CD14-positive monocyte (primary cell): ENCODE data around the gene CDC42BPB. TPM values are rescaled to one million over a fixed set of nuclear protein-coding genes. Genes with fewer than 3 reads are reported as not detected.

ENCODE experiments used
- DNase-seq, 3 donors: peaks; one replicate each; pipeline ENCODE4 v3.0.0-alpha.2; 2011 to 2022
- H2AFZ ChIP-seq: 2 replicates; pipeline ENCODE4 v1.6.0; 2012; ENCODE audit warnings: mild to moderate bottlenecking, low read depth, low read length, inconsistent platforms; ENCODE audit not compliant: insufficient read depth, poor library complexity, severe bottlenecking
- H3K27ac ChIP-seq, 2 donors: 1 replicate in 1 of 2; 2 replicates in 1 of 2; pipeline ENCODE4 v1.5.1; 2012 to 2013; ENCODE audit warnings: low read length in 2 of 2, control low read depth in 1 of 2, inconsistent platforms in 1 of 2, low read depth in 1 of 2, mild to moderate bottlenecking in 1 of 2
- H3K27me3 ChIP-seq, 2 donors: one replicate each; pipeline versions ENCODE4 v1.6.0 to v1.6.1; 2011 to 2013; ENCODE audit warnings: low read length in 2 of 2; ENCODE audit not compliant: control insufficient read depth in 2 of 2, insufficient read depth in 2 of 2
- H3K36me3 ChIP-seq, 2 donors: replicated peaks in 1 of 2; 1 replicate in 1 of 2; 2 replicates in 1 of 2; pipeline versions ENCODE4 v1.5.1 to v1.6.1; 2012 to 2013; ENCODE audit warnings: low read length in 2 of 2, control low read depth in 1 of 2, inconsistent platforms in 1 of 2, mild to moderate bottlenecking in 1 of 2; ENCODE audit not compliant: insufficient read depth in 2 of 2, control insufficient read depth in 1 of 2
- H3K4me1 ChIP-seq, 2 donors: 1 replicate in 1 of 2; 2 replicates in 1 of 2; pipeline versions ENCODE4 v1.5.1 to v1.6.1; 2012 to 2013; ENCODE audit warnings: low read length in 2 of 2, control low read depth in 1 of 2, inconsistent platforms in 1 of 2, mild to moderate bottlenecking in 1 of 2, moderate library complexity in 1 of 2; ENCODE audit not compliant: insufficient read depth in 2 of 2, control insufficient read depth in 1 of 2
- H3K4me2 ChIP-seq: replicated peaks from 2 replicates; pipeline ENCODE3; 2012; ENCODE audit warnings: low read length, moderate library complexity, mild to moderate bottlenecking; ENCODE audit not compliant: poor library complexity, severe bottlenecking; ENCODE audit errors: extremely low read depth
- H3K4me3 ChIP-seq, 3 experiments: fragments of 200-600 bp in 1 of 3; sonication (generic) in 1 of 3; replicated peaks in 1 of 3; 1 replicate in 2 of 3; 2 replicates in 1 of 3; pipeline ENCODE4 v1.5.1; 2011 to 2013; ENCODE audit warnings: low read length in 3 of 3, mild to moderate bottlenecking in 3 of 3, control low read depth in 2 of 3, low read depth in 2 of 3, inconsistent platforms in 1 of 3, moderate library complexity in 1 of 3
- H3K79me2 ChIP-seq: 2 replicates; pipeline ENCODE4 v1.6.0; 2012; ENCODE audit warnings: mild to moderate bottlenecking, control low read depth, inconsistent platforms, low read length, moderate library complexity; ENCODE audit not compliant: insufficient read depth
- H3K9ac ChIP-seq: 2 replicates; pipeline ENCODE4 v1.6.0; 2017; ENCODE audit warnings: low read length, mild to moderate bottlenecking; ENCODE audit not compliant: insufficient read depth, poor library complexity, severe bottlenecking
- H3K9me3 ChIP-seq, 2 donors: replicated peaks in 1 of 2; 1 replicate in 1 of 2; 2 replicates in 1 of 2; pipeline versions ENCODE4 v1.5.1 to v1.6.1; 2012 to 2013; ENCODE audit warnings: low read length in 2 of 2, control low read depth in 1 of 2; ENCODE audit not compliant: control insufficient read depth in 1 of 2, insufficient read depth in 1 of 2
- H4K20me1 ChIP-seq: 2 replicates; pipeline ENCODE4 v1.6.0; 2012; ENCODE audit warnings: mild to moderate bottlenecking, low read length, control low read depth, moderate library complexity; ENCODE audit not compliant: insufficient read depth
- H3K27ac Mint-ChIP-seq, 7 donors: one replicate each; pipeline ENCODE4 v1.8.0; 2020; ENCODE audit warnings: mild to moderate bottlenecking in 7 of 7, mixed read lengths in 7 of 7, moderate library complexity in 6 of 7, inconsistent platforms in 2 of 7
- H3K27me3 Mint-ChIP-seq, 3 donors: one replicate each; pipeline ENCODE4 v1.8.0; 2021 to 2022; ENCODE audit warnings: low read depth in 3 of 3, mild to moderate bottlenecking in 3 of 3, mixed read lengths in 3 of 3, moderate library complexity in 3 of 3, inconsistent platforms in 1 of 3
- H3K36me3 Mint-ChIP-seq, 2 donors: one replicate each; pipeline ENCODE4 v1.8.0; 2020; ENCODE audit warnings: mixed read lengths in 2 of 2, inconsistent platforms in 1 of 2, mild to moderate bottlenecking in 1 of 2
- H3K4me1 Mint-ChIP-seq: one replicate; pipeline ENCODE4 v1.8.0; 2020; ENCODE audit warnings: mild to moderate bottlenecking, mixed read lengths
- H3K4me3 Mint-ChIP-seq, 2 donors: one replicate each; pipeline ENCODE4 v1.8.0; 2020; ENCODE audit warnings: mild to moderate bottlenecking in 2 of 2, mixed read lengths in 2 of 2, moderate library complexity in 1 of 2
- H3K9me3 Mint-ChIP-seq, 7 donors: one replicate each; pipeline ENCODE4 v1.8.0; 2020 to 2022; ENCODE audit warnings: mixed read lengths in 7 of 7, mild to moderate bottlenecking in 6 of 7, moderate library complexity in 6 of 7, inconsistent platforms in 2 of 7
- WGBS: methylation state at CpG from one replicate; pipeline ENCODE4 v1.1.5; 2013; ENCODE audit warnings: missing lambda C conversion rate; ENCODE audit not compliant: insufficient coverage; 5-methylcytosine and 5-hydroxymethylcytosine counted together
- intact Hi-C, 2 donors: fragments of 100-400 bp; cut with micrococcal nuclease; formaldehyde crosslinking; loops; one replicate each; pipeline versions ENCODE4 v1.15.0 to v1.15.1; 2023
- polyA plus RNA-seq, 3 donors: library from polyadenylated mRNA; depleted of rRNA in 1 of 3; unstranded in 2 of 3; stranded (reverse) in 1 of 3; fragments of 300-500 nt in 2 of 3; fragments of >200 nt in 1 of 3; fragmentation: Illumina TruSeq in 2 of 3; gene quantifications; 1 replicate in 2 of 3; 2 replicates in 1 of 3; pipeline ENCODE4 v1.2.3, GENCODE V29; 2012 to 2021
- TF ChIP-seq, protein P1 (sequence below): fragments of 200-600 bp; IDR thresholded peaks from one replicate; pipeline ENCODE4 v1.8.0; 2022; ENCODE audit warnings: antibody characterized with exemption, mild to moderate bottlenecking

CDC42BPB gene
- polyA plus RNA-seq, 3 donors, result 0.25 to 19.0 (median 0.60) TPM

DNA sequence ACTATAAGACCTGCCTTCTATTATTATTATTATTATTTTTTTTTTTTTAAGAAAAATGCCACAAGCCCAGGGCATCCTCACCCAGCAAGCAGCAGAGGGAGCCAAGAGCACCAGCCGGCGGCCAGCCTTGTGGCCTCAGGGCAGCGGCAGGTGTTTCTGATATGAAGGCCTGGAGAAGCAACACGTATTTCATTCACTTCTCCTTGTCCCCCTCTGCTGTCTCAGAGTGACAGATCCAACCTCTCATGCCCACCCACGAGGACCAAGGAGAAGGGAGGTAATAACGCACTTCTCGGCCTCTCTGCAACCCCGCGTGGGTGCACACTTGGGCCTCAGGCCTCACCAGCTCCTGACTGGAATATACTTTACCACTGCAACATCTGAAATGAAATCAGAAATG is 25.4 kb downstream of the CDC42BPB start:
- no peaks in the 10 kb centered on the region for H3K9me3 ChIP-seq
- no peak for DNase-seq
- no peak overlapping the region for H3K27ac ChIP-seq
- intact Hi-C loops, result no loop called here
- H3K27me3 ChIP-seq, result no peaks in the 10 kb centered on the region
- H3K79me2 ChIP-seq, result no peaks in the 10 kb centered on the region
- peaks cover 0 to 1% (median 0%) of the 10 kb centered on the region in 7 donors for H3K9me3 Mint-ChIP-seq
- peak overlapping the region in 1 of 7 donors; percentile 50 for H3K27ac Mint-ChIP-seq
- H3K4me2 ChIP-seq, result no peak overlapping the region
- TF ChIP-seq, protein P1, sequence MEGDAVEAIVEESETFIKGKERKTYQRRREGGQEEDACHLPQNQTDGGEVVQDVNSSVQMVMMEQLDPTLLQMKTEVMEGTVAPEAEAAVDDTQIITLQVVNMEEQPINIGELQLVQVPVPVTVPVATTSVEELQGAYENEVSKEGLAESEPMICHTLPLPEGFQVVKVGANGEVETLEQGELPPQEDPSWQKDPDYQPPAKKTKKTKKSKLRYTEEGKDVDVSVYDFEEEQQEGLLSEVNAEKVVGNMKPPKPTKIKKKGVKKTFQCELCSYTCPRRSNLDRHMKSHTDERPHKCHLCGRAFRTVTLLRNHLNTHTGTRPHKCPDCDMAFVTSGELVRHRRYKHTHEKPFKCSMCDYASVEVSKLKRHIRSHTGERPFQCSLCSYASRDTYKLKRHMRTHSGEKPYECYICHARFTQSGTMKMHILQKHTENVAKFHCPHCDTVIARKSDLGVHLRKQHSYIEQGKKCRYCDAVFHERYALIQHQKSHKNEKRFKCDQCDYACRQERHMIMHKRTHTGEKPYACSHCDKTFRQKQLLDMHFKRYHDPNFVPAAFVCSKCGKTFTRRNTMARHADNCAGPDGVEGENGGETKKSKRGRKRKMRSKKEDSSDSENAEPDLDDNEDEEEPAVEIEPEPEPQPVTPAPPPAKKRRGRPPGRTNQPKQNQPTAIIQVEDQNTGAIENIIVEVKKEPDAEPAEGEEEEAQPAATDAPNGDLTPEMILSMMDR, result no peak
- WGBS, result 96% methylated on average over 3 of the region's 9 CpGs
- H3K4me1 Mint-ChIP-seq, result peaks cover 10% of the 10 kb centered on the region
- H3K4me1 ChIP-seq, result peaks cover 0 to 3% of the 10 kb centered on the region in 2 donors
- H3K9ac ChIP-seq, result no peak overlapping the region
- H4K20me1 ChIP-seq, result peaks cover 85% of the 10 kb centered on the region
- no peak overlapping the region for H2AFZ ChIP-seq
- H3K27me3 Mint-ChIP-seq, result peaks cover 0 to 2% (median 0%) of the 10 kb centered on the region in 3 donors
- H3K4me3 ChIP-seq, result no peak overlapping the region
- no peaks in the 10 kb centered on the region for H3K36me3 ChIP-seq
- no peak overlapping the region for H3K4me3 Mint-ChIP-seq
- no peaks in the 10 kb centered on the region for H3K36me3 Mint-ChIP-seq

- intact Hi-C loops, result no loop called here
- Mint-ChIP-seq H3K27ac (peak overlapping the region in 1 of 7 donors; percentile 31), H3K36me3 (no peaks in the 10 kb centered on the region), H3K4me1 (peaks cover 10% of the 10 kb centered on the region), H3K27me3 (peaks cover 0 to 2% (median 0%) of the 10 kb centered on the region in 3 donors), H3K9me3 (peaks cover 0 to 2% (median 0%) of the 10 kb centered on the region in 7 donors), H3K4me3 (no peak overlapping the region)
- H3K4me1 ChIP-seq, result peaks cover 0 to 3% of the 10 kb centered on the region in 2 donors
- no peak overlapping the region for H3K27ac ChIP-seq
- peaks cover 86% of the 10 kb centered on the region for H4K20me1 ChIP-seq
- H3K4me2 ChIP-seq, result no peak overlapping the region
- 96% methylated on average over 4 of the region's 6 CpGs for WGBS
- TF ChIP-seq, protein P1, result no peak
- no peak overlapping the region for H3K9ac ChIP-seq
- H3K4me3 ChIP-seq, result no peak overlapping the region
- H3K79me2 ChIP-seq, result no peaks in the 10 kb centered on the region
- no peak for DNase-seq
- no peaks in the 10 kb centered on the region for H3K27me3 ChIP-seq
- H2AFZ ChIP-seq, result no peak overlapping the region
- no peaks in the 10 kb centered on the region for H3K9me3 ChIP-seq
- H3K36me3 ChIP-seq, result no peaks in the 10 kb centered on the region
Observed at GRCh38 chr14:103031566-103031911, 25.8 kb downstream of the CDC42BPB start.
